RKO (cell line): ENCODE results near the gene NRXN3.

Experiments used
- DNase-seq: peaks from one replicate; pipeline ENCODE4 v3.0.0-alpha.2; 2016; ENCODE audit warnings: low spot score

NRXN3 gene

GRCh38 chr14:78933948-78934524, 763.9 kb downstream of the NRXN3 start:
- peak; percentile 18 for DNase-seq

GRCh38 chr14:78946949-78947348, 776.8 kb downstream of the NRXN3 start:
- no peak for DNase-seq

DNA sequence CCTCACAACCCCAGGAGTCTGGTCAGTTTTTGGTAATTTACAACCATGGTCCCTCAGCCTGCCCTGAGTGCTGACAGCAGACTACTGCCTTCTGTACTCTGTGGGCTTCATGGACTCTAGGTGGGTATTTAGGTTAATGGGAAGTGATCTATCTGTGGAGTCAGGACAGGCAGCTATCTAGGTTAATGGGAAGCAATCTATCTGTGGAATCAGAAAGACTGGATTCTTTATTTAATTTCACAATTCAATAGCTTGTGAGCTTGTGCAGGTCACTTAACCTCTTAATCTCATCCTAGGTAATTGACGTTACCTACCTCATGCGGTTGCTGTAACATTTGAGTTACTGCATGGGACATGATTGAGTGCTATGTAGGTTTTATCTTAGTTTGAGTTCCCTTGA, 777.5 kb downstream of the NRXN3 start:
- DNase-seq, result no peak

GRCh38 chr14:78950649-78951048, 780.5 kb downstream of the NRXN3 start:
- peak; percentile 22 for DNase-seq

GRCh38 chr14:78951602-78952001, 781.4 kb downstream of the NRXN3 start:
- DNase-seq, result no peak

DNA sequence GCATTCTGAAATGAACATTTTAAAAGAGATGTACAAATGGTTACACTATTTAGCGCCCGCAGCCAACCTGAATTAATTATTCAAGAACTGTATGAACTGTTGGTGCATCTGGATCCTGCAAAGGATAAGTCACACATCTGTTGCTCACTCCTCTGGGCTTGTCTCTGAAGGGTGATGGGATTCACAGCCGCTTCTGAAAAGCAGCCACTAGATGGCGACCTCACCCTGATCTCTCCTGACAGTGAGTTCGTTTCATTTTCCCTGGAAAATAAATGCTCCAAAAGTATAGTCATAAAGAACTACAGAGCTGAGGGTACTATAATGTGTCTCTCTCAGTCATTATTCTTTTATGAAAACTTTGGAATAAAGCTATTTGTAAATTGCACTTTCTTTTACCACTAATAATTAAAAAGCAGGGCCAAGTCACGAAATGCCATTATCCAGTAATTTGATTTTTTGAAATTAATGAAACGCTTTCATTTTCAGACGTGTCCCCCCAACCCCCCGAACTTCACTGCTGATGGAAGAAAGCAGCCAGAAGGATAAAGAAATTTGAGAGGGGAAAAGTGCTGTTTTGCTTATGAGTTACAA, 789.6 kb downstream of the NRXN3 start:
- peak; percentile 75 for DNase-seq

GRCh38 chr14:78967111-78967809, 797.1 kb downstream of the NRXN3 start:
- no peak for DNase-seq

GRCh38 chr14:78968265-78968664, 798.1 kb downstream of the NRXN3 start:
- no peak for DNase-seq

- no peak for DNase-seq
Observed at GRCh38 chr14:78970677-78971076, 800.5 kb downstream of the NRXN3 start.

DNA sequence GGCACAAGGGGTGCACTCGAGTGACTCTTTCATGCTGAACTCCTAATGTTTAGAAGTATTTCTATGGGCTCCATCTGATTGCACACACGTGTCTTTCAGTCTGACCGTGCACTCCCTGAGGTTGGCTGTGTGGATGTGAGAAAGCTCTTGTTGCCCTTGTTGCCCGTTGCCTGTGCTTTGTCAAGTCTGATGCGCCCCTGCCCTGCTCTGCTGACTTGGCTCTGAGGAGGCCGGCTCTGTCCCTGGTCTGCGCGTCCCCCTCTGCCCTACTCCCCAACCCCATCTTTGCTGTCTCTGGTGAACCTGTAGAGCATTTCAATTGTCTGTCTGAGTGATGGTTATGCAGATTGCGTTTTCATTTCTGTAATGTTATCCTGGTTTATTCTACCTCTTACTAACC, 802.3 kb downstream of the NRXN3 start:
- no peak for DNase-seq

GRCh38 chr14:78974691-78975090, 804.5 kb downstream of the NRXN3 start:
- DNase-seq, result peak; percentile 29

- no peak for DNase-seq
Observed at GRCh38 chr14:78975734-78976133, 805.6 kb downstream of the NRXN3 start.

- DNase-seq, result no peak
Observed at GRCh38 chr14:78978896-78979295, 808.7 kb downstream of the NRXN3 start.

- DNase-seq, result no peak
Observed at GRCh38 chr14:78982551-78982950, 812.4 kb downstream of the NRXN3 start.

DNA sequence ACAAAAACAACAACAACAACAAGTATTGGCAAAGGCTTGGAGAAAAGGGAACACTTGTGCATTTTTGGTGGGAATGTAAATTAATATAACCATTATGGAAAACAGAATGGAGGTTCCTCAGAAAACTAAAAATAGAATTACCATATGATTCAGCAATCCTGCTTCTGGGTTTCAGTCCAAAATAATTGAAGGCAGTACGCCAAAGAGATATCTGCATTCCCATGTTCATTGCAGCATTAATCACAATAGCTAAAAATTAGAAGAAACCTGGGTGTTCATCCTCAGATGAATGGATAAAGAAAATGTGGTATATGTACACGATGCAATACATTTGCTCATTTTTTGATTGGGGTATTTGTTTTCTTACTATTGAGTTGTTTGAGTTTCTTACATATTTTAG, 813.0 kb downstream of the NRXN3 start:
- DNase-seq, result no peak

- DNase-seq, result no peak
Observed at GRCh38 chr14:78985668-78986381, 815.7 kb downstream of the NRXN3 start.

- no peak for DNase-seq
Observed at GRCh38 chr14:78986989-78987388, 816.8 kb downstream of the NRXN3 start.

DNA sequence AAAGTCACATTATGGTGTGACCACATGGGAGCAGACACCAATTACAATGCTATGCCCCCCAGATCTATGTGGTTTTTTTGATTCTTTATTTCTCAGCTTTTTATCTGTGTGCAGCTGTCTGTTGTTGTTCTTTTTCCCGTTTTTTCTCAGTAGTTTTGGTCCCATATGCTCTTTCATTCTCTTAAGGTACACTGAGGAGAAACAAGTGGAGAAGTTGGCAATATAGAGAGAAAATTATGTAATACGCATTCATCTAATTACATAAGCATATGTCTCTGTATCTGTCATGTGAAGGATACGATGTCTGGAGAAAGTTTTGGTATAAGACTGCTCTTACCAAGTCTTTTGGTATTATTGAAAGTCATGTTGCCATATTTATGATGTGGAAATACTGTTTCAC, 819.0 kb downstream of the NRXN3 start:
- no peak for DNase-seq

DNA sequence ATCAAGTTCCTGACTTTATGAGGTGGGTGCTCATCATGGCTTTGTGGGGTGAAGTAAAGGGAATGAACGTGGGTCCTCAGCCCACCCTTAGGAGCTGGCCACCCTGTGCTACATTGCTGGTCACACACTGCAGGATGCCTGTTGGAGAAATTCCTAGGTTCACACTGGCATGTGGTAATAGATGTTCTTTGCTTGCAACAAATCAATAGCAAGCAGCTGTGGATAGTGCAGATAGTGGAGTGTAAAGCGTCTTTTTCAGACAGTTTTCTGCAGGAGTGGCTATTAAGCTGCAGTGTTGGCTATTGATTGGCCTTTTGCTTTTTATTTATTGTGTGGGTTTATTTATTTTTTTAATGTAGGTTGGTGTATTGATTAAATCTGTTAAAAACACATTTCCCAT, 822.7 kb downstream of the NRXN3 start:
- no peak for DNase-seq

GRCh38 chr14:78997811-78998210, 827.6 kb downstream of the NRXN3 start:
- no peak for DNase-seq

- DNase-seq, result no peak
Observed at GRCh38 chr14:79009286-79009685, 839.1 kb downstream of the NRXN3 start.

GRCh38 chr14:79011091-79011919, 841.1 kb downstream of the NRXN3 start:
- peak; percentile 72 for DNase-seq
